Fibroblast of peridontal ligament (primary cell): Measurements from ENCODE around the gene PCSK6.

Source experiments
- DNase-seq: peaks from one replicate; pipeline ENCODE4 v3.0.0-alpha.2; 2010; ENCODE audit errors: extremely low read depth

The PCSK6 gene

GRCh38 chr15:101326462-101327146 is 162.9 kb downstream of the PCSK6 start:
- no peak for DNase-seq

- DNase-seq, result no peak
Observed at GRCh38 chr15:101326026-101326315, 163.5 kb downstream of the PCSK6 start.

DNA sequence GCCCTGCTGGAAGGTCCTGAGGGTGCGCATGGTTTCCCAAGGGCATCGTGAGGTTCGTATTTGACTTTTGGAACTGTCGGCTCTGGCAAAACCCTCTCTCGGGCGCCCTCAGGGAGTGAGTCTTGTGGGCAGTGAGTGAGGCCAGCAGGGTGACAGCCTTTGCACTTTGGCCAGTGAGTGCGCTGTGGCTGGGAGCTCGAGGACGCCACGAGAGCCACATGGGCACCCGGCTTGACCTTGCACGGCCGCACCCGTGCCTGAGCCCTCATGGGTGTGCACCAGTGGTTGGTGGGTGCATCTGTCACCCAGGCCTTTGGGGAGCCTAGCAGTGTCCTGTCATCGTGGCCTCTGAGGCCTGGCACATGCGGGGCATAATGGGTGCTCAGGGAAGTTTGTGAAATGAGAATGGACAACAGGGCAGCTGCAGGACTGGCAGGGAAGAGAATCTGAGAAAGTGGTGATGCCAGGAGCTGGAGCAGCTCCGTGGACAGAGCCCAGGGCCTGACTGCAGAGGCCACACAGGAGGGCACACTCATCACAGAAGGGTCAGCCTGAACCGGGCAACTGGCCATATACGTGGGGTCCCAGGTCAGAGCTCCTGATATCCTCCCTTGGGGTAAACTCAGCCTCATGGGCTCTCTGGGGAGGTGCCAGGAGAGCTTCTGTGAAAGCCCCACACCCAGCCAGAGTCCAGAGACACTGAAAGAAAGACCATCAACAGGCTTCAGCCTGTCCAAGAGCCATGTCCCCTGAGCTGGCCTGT is 164.1 kb downstream of the PCSK6 start:
- no peak for DNase-seq

DNA sequence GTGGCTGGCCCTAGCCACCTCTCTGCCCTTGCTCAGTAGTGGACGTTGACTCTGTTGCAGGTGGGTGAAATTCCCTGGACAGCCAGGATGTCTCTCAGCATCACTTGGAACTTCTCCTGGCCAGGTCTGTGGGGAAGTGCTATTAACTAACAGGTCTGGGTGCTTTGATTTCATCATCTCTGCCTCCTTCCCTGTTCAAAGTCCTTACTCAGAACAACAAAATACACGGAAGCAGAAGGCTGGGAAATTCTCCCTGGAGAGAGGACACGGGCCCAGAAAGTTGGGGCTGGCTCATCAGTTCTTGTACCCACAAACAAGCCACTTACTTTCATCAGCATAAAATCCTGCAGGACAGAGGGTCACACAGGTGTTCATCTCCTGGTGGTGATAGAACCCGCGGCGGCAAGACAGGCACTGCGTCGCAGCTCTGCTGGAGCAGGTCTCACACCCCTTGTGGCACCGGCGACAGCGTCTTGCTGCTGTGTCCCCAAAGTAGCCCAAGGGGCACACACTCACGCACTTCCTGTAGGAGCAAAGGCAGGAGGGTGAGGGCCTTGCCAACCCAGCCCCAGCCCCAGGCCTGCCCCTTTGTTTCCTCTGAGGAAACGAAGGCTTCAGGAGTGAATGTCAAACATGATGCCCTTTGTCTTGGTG is 164.9 kb downstream of the PCSK6 start:
- no peak for DNase-seq

DNA sequence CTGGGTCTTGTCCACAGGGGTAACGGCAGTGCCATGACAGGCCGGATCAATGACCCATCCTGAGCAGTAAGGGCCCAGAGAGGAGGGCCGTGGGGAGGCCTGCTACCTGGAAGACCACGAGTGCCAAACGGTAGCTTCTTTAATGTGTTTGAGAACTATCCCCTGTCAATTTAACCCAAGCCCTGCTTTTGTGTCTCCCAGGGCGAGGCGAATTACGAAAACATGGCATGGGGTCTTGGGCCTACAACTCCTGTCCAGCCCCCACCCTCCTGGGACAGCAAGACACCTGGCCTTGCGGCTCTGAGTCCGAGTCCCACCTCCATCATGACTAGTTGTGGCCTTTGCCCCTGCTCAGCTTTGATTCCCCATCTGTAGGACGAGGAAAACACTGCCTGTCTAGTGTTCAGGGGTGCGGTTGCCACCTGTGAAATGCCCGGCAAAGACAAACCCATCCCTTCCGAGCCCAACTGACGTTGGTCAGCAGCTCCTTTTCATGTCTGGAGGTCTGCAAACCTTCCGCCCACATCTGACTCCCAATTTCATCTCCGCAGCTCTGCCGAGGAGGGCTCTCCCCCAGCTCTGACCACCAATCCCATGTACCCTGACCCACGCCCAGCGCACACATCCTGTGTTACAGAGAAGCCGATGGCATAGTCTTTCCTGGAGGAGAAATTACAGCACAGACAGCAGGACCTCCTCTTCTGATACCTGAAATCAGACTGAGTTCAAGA is 165.5 kb downstream of the PCSK6 start:
- no peak for DNase-seq

DNA sequence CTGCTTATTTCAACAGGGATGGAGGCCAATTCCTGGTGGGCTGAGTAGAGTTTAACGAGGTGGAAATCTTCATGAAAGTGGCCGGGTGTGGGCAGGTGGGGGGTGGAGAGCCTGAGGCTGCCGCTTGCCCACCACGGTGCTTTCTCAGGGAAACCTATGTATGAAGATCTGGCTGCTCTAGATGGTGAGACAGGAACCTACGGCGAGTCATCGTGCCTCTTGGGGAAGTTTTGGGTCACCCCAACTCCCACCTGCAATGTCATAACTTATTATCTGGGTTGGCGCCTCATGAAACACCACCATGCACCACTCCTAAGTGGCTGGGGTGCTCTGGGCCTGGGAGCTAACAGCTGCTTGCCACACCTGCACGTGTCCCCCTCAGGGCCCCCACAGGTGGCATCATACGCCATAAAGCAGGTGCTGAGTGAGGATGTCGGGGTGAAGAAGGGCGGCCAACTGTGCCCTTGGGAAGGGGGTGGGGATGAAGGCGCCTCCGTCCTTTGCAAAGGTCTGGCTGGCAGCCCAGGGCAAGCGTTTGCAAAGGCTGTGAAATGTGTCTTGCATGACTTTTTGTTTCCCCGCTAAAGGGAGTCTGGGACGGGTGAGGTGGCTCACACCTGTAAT is 166.5 kb downstream of the PCSK6 start:
- no peak for DNase-seq

DNA sequence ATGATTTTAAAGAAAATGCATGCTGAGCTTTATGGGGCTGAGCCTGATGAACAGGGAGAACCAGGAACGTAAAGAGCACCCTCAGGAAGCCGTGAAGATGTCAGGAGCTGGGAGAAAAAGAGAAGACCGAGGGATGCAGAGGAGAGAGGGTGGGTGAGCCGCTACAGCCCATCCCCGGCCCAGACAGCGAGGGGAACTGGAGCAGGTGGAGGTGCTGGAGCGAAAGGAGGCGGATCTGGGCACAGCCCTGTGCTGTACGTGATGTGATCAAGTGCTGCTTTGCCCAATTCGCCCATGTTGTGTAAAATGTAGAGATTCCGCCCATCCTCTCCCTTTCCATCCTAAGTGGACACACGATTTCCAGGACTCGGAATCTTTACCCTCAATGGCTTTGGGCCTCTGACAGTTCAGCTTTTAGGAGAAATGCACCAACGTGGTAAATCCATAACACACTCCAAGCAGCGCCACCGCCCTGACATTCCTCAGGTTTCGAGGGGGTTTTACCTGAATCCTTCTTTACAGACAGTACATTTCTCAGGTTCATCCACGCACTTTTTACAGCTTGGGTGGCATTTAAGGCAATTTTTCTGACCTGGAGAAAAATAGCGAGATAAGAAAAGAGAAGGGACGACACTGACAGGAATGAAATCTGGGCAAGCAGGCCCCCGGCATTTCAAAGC is 167.4 kb downstream of the PCSK6 start:
- DNase-seq, result no peak

DNA sequence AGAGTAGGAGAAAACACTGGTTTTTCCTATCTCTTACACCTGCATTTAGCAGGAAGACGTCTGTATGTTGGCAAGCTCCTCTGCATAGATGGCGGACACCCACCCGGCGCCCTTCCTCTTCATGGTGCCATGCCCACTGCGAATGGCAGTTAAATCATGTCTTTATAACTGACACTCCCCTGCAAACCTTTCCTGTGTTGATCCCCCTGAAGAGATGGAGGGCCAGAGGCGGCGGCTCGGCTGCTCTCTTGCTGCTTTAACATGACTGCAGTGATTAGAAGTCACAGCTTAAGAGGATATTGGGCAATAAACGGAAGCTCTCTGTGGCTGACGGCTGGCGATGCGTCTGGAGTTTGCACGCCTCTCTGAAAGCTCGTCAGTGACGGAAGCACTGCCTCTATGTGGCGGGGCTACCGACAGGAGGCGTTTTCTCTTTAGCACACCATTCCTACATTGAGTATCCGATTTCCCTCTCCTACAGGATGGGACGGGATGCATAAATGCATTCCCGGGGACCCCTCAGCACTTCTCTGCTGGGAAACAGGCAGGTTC is 168.9 kb downstream of the PCSK6 start:
- no peak for DNase-seq

DNA sequence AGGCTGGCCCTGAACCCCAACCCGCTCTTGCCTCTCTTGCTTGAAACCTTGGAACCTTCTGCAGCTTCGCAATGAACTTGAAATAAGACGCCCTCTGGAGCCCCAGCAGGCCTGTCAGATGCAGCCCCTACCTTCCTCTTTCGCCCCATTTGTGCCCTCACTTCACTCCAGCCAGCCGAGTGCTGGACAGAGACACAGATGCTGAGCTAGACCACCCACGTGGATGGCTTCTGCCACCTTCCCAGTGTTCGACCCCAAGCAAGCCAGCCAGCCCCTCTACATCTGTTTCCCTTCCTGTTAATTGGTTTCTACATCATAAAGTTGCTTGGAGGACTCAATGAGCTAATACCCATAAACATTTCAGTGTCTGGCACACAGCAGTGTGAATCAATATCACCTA is 170.7 kb downstream of the PCSK6 start:
- no peak for DNase-seq

- DNase-seq, result no peak
Observed at GRCh38 chr15:101318147-101318819, 171.2 kb downstream of the PCSK6 start.

DNA sequence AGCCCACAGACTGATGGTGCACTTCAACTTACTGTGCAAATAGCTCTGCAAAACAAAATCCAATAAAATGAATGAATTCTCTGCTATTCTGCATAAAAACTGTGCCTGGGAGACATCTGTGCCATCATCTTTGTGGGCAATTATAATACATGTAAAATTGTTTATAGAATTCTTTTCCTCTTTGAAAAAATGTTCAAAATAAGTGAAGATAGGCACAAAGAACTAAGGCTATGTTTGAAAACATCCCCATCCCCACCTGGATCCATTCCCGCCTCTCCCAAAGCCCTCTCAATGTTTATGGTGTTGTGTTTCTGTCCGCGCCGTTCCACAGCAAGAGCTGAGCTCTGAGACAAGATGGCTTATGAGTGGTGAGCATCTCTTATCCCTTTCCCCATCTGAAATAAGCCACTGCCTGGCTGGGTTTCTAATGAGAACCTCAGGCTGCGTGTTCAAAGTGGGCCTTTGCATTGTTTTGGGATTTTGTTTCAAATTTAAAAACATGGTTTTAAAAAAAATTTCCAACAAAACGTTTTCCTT is 172.1 kb downstream of the PCSK6 start:
- DNase-seq, result no peak

DNA sequence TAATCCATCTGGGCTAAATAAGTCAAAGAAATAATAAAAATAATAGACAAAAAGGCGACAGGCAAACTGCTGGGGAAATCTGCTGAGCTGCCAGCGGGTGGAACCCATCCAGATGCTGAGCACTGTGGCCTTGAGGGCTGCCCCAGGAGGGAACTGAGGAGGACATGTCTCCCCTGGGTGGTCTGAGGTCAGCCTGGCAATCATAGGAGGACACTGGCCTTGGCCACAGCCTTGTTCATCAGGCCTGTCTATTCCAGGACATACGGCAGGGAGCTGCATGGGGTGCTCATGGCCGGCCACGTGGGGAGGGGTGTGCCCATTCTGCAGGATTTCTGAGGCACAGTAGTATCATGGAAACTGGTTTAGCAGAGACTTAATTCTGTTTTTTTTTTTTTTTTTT is 173.0 kb downstream of the PCSK6 start:
- DNase-seq, result no peak

GRCh38 chr15:101315736-101316135 is 173.8 kb downstream of the PCSK6 start:
- no peak for DNase-seq

DNA sequence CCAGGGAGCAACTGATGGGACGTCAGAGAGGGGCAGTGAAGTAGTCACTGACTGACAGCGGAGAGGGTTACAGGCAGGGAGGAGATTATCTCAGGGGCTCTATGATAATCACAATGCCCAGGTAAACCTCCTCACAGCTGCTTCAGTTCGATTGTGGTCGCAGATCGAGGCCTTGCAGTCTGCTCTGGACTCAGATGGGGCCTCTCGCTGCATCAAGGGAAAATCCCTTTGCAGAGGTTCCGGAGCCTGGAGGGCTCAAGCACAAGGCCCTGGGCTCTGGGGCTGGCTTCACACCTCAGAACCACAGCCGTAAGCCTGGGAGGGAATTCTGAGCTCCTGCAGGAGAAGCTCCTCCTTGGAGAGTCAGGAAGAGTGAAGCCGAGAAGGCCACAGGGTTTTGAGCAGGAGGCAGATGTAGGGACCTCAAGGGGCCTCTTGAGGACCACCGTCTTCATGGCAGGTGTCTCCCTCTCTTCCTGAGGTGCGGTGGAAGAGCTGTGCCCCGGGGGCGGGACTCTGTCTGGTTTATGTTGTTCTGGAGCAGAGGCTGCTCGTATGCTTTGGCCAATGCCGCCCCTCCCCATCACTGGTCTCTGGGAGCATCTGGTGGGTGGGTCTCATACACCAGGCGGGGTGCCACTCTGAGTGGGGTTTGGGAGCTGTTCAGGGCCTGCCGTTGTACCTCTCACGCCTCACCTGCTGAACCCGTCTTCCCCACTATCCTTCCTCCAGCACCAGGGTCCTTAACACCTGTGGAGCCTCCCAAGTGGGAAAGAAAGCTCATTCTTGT is 175.0 kb downstream of the PCSK6 start:
- DNase-seq, result no peak

GRCh38 chr15:101313041-101313761 is 176.3 kb downstream of the PCSK6 start:
- DNase-seq, result no peak

DNA sequence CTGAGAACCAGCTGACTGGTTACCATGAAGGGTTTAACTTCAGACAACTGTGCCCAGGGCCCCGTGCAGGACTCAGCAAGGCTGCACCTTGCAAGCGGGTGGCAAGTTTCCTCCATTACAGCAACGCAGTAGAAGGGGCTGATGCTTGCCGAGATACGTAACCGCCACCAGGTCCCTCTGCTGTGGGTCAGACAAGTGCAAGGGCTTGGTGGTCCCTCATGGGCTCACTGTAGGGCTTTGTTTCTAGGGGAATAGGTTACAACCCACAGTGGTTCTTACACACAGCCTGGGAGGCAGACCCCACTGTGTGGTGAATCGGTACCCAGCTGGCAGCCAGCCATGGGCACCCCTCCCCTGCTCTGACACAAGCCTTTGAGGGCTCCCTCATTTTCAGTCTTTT is 179.0 kb downstream of the PCSK6 start:
- no peak for DNase-seq

DNA sequence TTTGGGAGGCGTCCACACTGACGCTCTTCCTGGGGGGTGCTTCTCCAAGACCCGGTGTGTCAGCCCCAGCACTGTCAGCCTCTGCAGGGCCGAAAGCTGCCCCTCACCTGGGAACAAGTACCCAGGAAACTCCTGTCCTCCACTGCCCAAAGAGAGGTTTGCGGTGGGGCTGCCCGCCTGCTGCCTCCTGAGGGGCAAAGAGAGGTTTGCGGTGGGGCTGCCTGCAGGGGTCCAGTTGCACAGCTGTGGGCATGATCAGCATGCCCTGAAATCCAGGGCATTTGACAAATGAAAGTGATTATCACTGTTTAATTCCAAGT is 179.4 kb downstream of the PCSK6 start:
- no peak for DNase-seq

DNA sequence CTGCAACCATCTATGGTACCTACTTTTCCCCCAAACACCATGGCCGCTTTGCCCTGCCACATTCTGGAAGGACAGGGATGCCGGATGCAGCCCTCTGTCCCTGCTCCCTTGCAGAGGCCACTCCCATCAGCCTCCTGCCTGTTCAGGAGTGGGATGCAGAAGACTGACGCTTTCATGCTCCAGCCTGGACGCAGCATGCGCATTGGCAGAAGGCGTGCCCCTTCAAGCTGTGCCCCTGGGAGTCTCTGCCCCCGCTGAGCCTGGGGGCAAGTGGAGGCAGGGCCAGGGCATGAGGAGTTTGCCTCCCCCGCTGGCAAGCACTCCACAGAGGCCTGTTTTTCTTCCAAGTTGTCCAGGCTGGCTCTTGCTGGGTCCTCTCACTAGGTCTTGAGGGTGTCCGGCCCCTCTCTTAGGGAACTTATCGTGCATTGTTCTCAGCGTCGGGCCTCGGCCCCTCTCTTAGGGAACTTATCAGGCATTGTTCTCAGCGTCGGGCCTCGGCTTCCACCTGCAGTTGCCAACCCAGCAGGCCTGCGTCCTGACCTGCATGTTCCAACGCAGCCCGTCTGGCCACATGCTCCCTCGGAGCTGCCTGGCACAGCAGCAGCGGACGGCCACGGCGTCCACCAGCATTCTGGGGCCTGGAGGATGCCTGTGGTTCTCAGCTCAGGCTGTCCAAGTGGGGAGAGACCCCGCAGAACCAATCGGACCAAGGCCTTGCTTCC is 179.9 kb downstream of the PCSK6 start:
- no peak for DNase-seq
